ENCODE data around the gene KCNC3.
A peak's percentile ranks its signal among the peaks of the same experiment; 100 is the strongest.
"Not testable (repeated sequence)": the region's sequence is repeated elsewhere in the genome, so short reads cannot be mapped to it uniquely, and the experiment has no call there.

Gene KCNC3

DNA sequence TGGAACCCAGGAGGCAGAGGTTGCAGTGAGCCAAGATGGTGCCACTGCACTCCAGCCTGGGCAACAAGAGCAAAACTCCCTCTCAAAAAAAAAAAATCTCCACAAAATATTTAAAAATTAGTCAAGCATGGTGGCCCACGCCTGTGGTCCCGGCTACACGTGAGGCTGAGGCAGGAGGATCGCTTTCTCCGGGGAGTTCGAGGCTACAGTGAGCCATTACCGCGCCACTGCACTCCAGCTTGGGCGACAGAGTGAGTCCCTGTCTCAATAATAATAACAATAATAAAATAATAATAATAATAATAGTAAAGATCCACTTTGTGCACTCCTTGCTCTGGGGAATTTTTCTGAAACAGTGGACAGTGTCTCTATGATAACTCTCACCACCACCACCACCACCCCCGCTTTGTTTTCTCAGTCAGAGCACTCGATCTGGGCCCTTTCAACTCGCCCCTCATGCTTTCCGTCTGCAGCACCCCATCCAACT lies 27.6 kb upstream of the KCNC3 start:
- no peak for FAIRE-seq
- DNase-seq (ENCODE audit: low spot score), result peak; percentile 17

DNA sequence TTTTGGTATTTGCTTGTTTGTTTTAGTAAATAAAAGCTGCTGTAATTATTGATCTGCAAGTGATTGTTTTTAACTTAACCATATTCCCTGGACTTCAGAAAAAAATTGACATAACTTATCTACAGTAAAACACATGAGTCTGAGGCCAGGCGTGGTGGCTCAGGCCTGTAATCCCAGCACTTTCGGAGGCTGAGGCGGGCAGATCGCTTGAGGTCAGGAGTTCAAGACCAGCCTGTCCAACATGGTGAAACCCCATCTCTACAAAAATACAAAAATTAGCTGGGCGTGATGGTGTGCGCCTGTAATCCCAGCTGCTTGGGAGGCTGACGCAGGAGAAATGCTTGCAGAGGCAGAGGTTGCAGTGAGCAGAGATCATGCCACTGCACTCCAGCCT lies 24.3 kb upstream of the KCNC3 start:
- FAIRE-seq; DNase-seq (ENCODE audit: low spot score): not testable (repeated sequence)

DNA sequence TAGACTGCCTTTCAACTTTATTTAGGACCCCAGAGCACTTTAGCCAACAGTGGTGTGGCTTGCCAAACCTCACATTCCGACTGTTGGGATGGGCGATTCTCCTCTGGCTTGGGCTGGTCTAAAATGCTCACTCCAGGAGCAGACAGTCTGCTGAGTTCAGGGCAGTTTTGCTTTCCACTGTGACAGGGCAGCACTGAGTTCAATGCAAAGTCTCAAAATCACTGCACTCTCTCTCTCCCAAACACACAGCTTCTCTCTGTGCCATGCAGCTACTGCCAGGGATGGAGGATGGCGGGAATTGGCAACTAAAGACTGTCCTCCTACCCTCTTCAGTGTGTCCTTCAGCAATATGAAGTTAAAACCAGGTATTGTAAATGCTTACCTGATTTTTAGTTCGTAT lies 23.1 kb upstream of the KCNC3 start:
- no peak for DNase-seq (ENCODE audit: low spot score)
- FAIRE-seq, result no peak

- DNase-seq (ENCODE audit: low spot score) (no peak), FAIRE-seq (no peak)
Observed at GRCh38 chr19:50349277-50350057, 20.3 kb upstream of the KCNC3 start.

- DNase-seq (ENCODE audit: low spot score); FAIRE-seq: not testable (repeated sequence)
Observed at GRCh38 chr19:50347089-50347581, 18.0 kb upstream of the KCNC3 start.

GRCh38 chr19:50344661-50345318 lies 15.6 kb upstream of the KCNC3 start:
- FAIRE-seq (no peak), DNase-seq (ENCODE audit: low spot score) (no peak)

DNA sequence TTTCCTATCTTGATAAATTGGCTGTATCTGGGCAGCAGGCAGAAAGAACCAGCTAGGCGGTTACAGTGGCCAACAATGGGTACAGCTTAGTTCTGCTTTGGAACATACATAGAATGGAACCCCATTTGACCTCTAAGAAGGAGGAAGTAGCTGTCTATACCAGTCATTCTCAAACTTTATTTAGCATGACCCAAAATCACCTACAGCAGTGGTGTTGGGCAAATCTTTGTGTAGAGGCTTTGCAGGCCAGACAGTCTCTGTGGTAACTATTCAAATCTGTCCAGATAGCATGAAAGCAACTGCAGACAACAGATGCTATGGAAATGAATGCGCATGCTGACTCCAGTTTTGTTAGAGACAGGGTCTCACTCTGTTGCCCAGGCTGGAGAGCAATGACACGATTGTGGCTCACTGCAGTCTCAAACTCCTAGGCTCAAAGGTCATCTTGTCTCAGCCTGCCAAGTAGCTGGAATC lies 12.0 kb upstream of the KCNC3 start:
- FAIRE-seq (no peak), DNase-seq (ENCODE audit: low spot score) (no peak)

- no peak for FAIRE-seq
- DNase-seq (ENCODE audit: low spot score), result no peak
Observed at GRCh38 chr19:50340331-50340730, 11.2 kb upstream of the KCNC3 start.

- not testable (repeated sequence) for FAIRE-seq; DNase-seq (ENCODE audit: low spot score)
Observed at GRCh38 chr19:50337031-50337430, 7.9 kb upstream of the KCNC3 start.

DNA sequence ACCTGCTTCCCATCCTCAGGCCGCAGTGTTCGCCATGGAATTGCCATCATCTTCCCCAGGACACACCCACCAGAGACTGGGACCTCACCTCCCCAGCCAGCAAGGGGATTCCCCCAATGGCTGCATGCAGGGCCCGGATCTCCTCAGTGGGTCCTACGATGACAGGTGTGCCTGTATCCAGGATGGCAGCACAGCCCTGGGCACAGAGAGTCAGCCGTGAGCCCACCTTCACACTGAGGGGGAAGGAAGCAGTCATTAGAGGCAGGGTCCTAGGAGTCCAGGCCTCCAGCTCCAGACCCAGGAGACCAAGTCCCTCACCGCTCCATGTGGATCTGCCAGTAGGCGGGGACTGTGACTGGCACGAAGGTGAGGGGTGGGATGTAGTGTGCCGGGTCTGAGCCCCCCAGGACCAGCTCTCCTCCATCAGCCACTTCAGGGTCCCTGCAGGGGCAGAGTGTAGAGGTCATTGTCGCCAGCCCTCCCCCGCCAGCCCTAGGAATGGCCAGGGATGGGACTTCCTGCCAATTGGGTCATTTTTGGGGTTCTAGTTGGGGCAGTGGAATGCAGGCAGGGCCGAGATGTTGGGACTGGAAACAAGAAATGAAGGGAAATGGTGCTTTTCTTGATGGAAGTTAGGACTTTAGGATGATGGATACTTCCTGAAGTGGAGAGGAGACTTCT lies 5.7 kb upstream of the KCNC3 start:
- no peak for FAIRE-seq
- no peak for DNase-seq (ENCODE audit: low spot score)

DNA sequence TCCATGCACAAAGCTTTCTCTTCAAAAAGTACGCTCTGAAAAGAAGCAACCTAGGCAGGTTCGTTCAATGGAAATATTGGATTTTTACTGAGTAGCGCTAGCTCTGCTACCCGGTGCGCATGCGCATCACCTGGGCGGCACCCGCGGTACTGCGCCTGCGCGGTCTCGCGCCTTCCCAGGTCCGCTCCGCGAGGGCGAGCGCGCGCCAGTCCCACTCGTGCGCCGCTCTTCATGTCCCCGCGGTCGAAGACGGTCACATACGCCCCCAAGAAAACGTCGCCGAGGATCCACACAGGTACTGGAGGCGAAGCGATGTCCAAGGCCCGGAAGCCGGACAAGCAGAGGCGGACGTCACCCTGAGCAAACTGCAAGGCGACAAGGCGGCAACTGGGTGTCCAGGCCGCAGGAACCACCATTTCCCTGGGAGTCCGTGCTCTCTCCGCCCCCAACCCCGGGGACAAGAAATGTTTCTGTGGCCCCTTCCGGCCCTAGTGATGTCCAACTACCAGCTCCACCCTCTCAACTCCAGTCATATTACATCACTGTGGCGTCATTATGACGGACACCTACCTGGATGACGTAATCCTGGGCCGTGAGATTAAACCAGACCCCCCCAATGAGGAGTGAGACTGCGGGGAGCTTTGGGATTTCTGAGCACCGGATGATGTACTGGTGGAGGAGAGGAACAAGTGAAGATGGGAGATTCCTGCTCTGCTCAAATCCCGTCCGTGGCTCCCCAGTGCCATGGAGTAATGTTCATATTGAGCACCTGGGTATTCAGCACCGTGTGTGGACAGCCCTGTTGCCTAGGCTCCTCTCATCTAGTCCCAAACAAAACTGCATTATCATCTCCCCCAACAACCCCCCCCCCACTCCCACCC lies 4.8 kb upstream of the KCNC3 start:
- FAIRE-seq (peak; percentile 66), DNase-seq (ENCODE audit: low spot score) (peak; percentile 95)

DNA sequence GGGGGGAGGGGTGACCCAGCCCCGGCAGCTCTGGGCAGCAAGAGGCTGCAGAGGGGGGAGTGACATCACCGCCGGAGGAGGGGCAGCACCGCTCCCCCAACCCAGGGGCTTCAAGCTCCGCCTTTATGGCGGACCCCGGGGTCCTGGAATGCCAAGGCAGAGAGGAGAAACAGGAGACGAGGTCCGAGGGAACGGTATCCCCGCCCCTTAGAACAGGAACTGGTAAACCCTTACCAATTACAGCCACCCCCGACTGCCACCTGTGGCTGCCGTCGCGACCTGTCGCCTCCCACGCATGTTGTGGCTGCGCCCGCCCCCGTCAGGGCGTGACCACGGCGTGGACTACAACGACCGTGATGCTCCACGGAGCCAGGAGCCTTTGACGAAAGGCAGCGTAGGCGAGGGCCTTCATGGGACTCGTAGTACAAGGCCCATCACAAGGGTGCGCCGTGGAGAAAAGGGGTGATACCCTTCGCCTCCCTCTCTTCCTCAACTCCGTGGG lies 4.1 kb upstream of the KCNC3 start:
- DNase-seq (ENCODE audit: low spot score), result peak; percentile 88
- peak; percentile 61 for FAIRE-seq

GRCh38 chr19:50332244-50333038 lies 3.3 kb upstream of the KCNC3 start:
- DNase-seq (ENCODE audit: low spot score) (no peak), FAIRE-seq (no peak)

DNA sequence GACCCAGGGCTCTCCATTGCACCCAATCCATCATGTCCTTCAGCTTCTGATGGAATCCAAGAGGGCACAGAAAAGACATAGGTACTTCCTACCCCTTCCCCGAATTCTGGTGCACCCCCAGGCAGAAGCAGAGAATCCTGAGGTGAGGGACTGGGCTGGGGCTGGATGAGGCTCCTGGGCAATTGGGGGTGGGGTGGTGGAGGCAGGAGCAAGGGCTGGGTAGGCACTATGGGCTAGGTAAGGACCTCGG lies 2.7 kb upstream of the KCNC3 start:
- DNase-seq (ENCODE audit: low spot score) (no peak), FAIRE-seq (no peak)

DNA sequence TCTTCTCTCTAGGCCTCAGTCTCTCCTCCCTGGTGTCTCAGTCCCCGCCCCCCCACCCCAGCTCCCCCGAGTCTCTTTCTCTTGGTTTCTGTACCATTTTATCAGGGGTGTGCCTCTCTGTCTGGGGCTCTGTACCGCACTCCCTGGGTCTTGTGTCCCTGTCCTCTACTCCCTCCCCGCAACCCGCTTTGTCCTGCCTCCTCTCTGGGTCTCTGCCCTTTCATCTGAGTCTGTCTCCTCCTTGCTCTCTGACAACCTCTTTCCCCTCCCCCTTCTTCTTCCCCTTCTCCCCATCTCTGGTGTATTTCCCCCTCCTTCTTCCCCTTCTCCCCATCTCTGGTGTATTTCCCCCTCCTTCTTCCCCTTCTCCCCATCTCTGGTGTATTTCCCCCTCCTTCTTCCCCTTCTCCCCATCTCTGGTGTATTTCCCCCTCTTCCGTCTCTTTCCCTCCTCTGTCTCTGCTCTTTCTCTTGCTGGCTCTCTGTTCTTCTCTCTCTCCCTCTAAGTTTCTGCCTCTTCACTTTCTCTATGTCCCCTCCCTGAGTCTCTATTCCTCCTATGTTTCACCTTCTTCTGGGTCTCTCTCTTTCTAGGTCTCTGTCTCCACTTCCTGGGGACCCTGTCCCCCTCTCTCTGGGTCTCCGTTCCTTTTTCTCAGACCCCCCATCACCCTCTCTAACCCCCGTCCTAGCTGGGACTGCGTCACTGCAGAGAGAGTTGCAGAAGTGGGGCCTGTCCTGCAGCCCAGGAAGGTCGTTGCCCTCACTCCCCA lies 2.2 kb upstream of the KCNC3 start:
- DNase-seq (ENCODE audit: low spot score) (no peak), FAIRE-seq (no peak)

GRCh38 chr19:50330365-50331078 lies 1.3 kb upstream of the KCNC3 start:
- FAIRE-seq (no peak), DNase-seq (ENCODE audit: low spot score) (peak; percentile 94)

DNA sequence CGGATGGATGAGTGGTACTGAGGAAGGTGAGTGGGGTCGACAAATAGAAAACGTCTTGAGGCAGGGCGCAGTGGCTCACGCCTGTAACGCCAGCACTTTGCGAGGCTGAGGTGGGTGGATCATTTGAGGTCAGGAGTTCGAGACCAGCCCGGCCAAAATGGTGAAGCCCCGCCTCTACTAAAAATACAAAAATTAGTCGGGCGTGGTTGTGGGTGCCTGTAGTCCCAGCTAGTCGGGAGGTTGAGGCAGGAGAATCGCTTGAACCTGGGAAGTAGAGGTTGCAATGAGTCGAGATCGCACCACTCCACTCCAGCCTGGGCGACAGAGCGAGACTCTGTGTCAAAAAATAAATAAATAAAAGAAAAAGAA lies 733 bp upstream of the KCNC3 start:
- FAIRE-seq; DNase-seq (ENCODE audit: low spot score): not testable (repeated sequence)

- FAIRE-seq, result no peak
Observed at GRCh38 chr19:50328873-50329145, 368 bp downstream of the KCNC3 start.

More at GRCh38 chr19:50328873-50329145, 368 bp downstream of the KCNC3 start:
- DNase-seq (ENCODE audit: low spot score), result no peak
